Epithelial cell of esophagus (primary cell): Measurements from ENCODE around the gene PPP2R3B.

Source experiments
- DNase-seq: peaks from one replicate; pipeline ENCODE4 v3.0.0; 2010; ENCODE audit warnings: low read depth
- H3K4me3 ChIP-seq: 2 replicates; pipeline ENCODE4 v1.5.1; 2011; ENCODE audit warnings: mild to moderate bottlenecking, low read length, control low read depth
- CTCF ChIP-seq: IDR thresholded peaks from 2 replicates; pipeline ENCODE4 v1.5.1; 2011; ENCODE audit warnings: low read depth, mild to moderate bottlenecking, low read length, control low read depth, inconsistent platforms; ENCODE audit not compliant: insufficient read depth; ENCODE audit errors: missing control alignments

Gene PPP2R3B

GRCh38 chrX:402857-403256 is 16.1 kb upstream of the PPP2R3B start:
- DNase-seq = no peak

DNA sequence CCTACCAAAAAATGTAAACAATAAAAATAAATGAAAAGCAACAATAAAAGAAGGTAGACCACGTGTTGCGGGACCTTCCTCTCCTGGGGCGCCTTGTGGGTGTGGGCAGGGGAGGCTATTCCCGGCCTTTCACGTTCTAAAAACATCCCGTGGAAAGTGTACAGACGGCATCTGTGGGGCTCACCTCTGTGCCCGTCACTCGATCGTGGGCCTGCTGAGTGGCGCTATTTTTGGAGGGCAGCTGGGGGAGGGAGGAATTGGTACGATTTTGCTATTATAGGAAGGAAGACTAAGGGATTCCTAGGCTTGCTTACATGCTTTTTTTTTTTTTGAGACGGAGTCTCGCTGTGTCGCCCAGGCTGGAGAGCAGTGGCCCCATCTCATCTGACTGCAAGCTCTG is 13.6 kb upstream of the PPP2R3B start:
- no peak for TF ChIP-seq CTCF
- DNase-seq = no peak

More at GRCh38 chrX:402857-403256, 16.1 kb upstream of the PPP2R3B start:
- TF ChIP-seq CTCF = no peak
- no peak overlapping the region for H3K4me3 ChIP-seq

DNA sequence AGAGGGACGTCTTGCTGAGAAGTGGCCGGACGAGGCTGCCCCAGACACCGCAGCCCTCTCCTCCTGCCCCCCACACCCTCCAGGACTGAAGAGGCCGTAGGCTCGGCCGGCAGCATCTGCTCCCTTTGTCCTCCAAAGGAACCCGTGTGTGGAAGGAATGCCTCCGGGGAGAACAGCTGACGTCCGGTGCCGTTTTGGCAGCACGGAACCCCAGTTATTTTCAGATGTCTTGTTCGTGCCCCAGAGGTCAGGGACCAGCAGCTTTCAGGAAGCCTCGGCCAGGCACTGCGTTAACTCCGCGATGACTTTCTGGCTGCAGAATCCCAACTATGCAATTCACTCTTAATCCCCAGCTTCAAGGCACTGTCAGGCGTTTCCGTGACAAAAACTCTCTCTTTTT is 10.9 kb upstream of the PPP2R3B start:
- TF ChIP-seq CTCF = no peak
- DNase-seq = no peak
- H3K4me3 ChIP-seq = no peak overlapping the region

More for the DNA sequence above, 13.6 kb upstream of the PPP2R3B start:
- no peak overlapping the region for H3K4me3 ChIP-seq

- DNase-seq = no peak
- TF ChIP-seq CTCF = no peak
- H3K4me3 ChIP-seq = no peak overlapping the region
Measured at GRCh38 chrX:394830-395229, 8.1 kb upstream of the PPP2R3B start.

DNA sequence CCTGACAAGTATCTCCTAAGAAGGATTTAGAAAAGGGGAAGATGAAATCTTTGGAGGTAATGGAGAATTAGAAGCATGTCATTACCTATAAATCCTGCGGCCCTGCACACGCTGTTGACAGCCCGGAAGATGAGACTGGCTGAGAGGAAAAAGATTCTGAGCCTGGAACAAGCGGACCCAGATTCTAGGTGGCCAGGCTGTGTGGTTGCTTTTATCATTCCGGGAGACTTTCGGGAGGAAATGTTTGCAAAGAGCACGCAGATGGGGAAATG is 5.8 kb upstream of the PPP2R3B start:
- no peak for DNase-seq
- no peak for TF ChIP-seq CTCF

DNA sequence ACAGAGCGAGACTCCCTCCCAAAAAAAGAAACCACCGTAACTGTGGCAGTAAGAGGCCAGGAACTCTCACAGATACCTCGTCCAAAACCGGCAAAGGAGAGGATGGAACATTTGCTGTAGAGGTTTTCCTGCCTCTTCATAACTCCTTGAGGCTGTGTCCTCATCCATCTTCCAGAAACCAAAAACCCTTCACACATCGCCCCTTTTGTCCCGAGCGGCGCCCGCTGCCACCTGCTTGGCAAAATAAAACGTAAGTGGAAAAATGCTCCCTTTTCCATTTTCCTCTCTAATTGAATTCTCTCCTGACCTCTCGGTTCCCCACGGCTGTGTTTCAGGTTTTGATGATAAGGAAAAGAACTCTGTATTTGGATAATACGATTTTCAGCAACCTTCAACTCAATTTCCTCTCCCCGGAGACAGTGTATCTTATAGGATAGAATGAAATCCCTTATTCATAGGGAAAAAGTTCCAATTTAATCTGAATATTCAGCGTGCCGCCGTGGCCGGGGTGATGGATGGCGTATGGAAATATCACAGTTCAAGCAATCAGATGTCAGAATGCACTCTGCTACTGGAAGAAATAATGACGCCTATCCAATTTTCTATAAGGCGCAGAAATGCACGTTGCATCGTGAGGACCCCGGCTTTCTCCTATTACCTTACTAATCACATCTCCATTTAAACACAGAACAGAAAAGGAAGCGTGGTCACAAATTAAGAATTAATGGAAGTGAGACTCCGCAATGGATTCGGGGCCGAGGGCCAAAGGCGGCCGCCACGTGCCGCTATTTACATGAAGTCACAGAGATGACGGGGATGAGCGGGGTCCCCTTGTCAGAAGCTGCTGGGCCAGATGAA is 5.2 kb upstream of the PPP2R3B start:
- no peak for DNase-seq
- H3K4me3 ChIP-seq = no peak overlapping the region
- TF ChIP-seq CTCF = no peak

More for the DNA sequence above, 5.8 kb upstream of the PPP2R3B start:
- H3K4me3 ChIP-seq = no peak overlapping the region

GRCh38 chrX:390459-390858 is 3.8 kb upstream of the PPP2R3B start:
- DNase-seq = no peak
- H3K4me3 ChIP-seq = no peak overlapping the region
- no peak for TF ChIP-seq CTCF
